ENCODE results near the gene KNTC1.

Gene KNTC1

GRCh38 chr12:122672515-122672914 is 145.5 kb downstream of the KNTC1 start:
- DNase-seq (ENCODE audit: low read depth), result no peak
- TF ChIP-seq CTCF (conservative IDR thresholded peaks at IDR 0.05; ENCODE audit: low read depth, low read length), result no peak
- no peak overlapping the region for H3K4me3 ChIP-seq (ENCODE audit: low read depth, low read length)
